ENCODE measurements around the gene CHI3L1.
"Not testable (repeated sequence)": the region's sequence is repeated elsewhere in the genome, so short reads cannot be mapped to it uniquely, and the experiment has no call there.

The CHI3L1 gene

DNA sequence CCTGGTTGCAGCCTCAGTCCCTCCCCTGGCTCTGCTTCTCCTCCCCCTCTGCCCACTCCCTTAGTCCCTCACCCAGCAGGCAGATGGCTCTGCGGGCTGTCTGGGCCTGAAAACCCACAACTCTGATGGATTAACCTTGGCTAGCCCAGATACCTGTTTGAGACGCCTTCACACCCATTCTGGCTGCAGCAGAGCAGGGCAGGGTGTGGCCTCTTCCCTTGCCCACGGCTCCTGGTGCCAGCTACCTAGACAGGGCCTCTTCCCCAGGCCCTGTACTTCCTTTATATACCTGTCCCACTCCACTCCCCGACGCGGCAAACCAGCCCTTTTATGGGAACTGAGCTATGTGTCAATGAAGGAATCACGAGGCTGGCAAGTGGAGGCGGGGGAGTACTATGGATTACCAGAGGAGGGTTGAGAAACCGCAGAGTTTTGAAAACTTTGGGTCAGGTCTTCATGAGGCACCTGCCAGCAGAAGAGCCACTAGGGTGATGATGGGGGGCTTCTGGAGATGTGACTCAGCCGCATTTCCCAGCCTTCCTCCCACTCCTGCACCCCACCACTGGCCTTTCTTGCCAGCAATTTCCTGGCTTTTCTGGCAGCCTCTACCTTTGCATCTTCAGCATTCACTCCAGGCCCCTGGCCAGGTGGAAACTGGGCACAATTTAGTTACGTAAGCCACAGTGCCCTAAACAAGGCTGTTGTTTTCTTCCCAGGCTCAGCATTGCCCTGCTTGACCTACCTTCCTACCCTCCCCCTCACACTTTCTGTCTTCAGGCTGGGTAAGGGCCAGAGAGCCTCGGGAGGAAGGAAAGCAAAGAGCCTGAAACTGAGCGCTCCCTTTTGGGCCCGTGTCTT, at the start of gene CHI3L1:
Gene CHI3L1, minus strand, starts transcription at position 259 of the 858 bp plus-strand sequence. Its CDS starts 81 bp downstream, at position 178.
- no peak for FAIRE-seq

DNA sequence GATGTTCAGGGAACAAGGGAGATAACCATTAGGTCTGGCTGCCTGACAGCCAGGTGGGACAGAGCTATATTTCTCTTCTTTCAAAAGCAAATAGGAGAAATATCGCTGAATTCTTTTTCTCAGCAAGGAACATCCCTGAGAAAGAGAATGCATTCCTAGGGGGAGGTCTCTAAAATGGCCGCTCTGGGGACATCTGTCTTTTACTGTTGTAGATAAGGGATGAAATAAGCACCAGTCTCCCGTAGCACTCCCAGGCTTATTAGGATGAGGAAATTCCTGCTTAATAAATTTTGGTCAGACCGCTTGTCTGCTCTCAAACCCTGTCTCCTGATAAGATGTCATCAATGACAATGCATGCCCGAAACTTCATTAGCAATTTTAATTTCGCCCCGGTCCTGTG, 48.4 kb upstream of the CHI3L1 start:
- not testable (repeated sequence) for FAIRE-seq

GRCh38 chr1:203229471-203230135, 43.1 kb upstream of the CHI3L1 start, which contains the start of gene CHIT1:
TSS of gene CHIT1 (minus strand) at chr1:203229673. CDS start at chr1:203229636, 37 bp downstream.
- FAIRE-seq, result no peak

DNA sequence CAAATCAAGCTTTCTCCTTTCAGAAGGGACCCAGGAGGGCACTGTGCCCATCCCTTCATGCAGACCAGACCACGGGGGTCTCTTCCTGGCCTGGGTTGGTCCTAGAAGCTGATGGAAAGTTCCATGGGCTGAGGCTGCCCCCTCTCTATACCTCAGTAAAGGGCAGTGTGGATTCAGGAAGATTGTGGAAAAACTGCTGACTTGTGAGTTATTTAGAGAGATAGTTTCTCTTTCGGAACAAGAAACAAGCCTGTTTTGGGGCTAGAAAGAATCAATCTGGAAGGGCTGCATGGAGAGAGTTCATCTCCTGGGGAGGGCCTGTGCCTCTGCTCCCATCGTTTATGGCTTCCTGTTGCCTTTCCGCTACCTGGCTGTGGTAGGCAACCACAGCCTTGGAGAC, 42.2 kb upstream of the CHI3L1 start:
- FAIRE-seq, result no peak

DNA sequence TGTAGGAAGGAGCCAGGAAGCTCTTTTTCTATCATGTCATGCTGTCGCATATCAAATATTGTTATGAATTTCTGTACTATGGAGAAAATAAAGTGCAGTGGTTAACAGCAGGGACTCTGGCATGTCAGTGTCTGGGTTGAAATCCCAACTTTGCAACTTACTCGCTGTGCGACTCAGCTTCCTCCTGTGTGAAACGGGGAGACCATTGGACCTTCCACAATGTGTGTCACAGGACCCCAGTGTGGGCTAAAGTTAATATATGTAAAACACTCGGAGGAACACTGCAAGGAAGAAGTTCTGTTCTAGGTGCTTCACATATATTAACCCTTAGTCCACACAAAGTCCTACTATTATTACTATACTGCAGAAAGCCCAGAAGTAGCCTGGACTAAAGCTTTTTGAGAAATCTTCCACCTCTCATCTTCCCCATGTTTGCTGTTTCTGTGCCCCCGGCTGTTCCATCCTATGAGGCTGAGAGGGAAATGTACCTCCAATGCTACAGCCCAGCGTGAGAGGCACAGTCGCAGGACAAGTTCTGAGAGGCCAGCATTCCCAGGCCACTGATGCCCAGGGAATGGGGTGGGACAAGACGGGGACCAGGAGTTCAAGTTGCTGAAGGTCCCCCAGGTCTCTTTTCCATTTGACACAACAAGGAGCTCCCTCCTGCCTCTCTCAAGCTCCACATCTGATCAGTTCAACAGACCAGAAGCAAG, 41.0 kb upstream of the CHI3L1 start:
- no peak for FAIRE-seq

- no peak for FAIRE-seq
These were observed 38.6 kb upstream of the CHI3L1 start for GRCh38 chr1:203225071-203225470.

GRCh38 chr1:203223012-203223775, 36.7 kb upstream of the CHI3L1 start:
- no peak for FAIRE-seq

DNA sequence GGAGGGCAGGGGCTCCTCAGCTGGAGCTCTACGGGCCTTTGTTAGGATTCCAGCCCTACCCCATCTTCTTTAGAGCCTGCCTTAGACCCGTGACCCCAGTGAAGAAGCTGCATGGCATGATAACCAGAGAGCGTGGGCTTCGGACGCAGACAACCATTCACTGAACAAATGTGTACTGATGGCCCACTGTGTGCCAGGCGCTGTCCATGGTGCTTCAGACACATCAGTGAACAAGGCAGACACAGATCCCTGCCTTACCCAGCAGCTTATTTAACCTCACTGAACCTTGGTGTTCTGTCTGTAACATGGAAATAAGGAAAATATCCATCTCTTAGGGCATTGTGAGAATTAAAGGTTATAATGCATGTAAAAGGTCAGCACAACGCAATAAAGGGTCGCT, 33.4 kb upstream of the CHI3L1 start:
- FAIRE-seq, result no peak

DNA sequence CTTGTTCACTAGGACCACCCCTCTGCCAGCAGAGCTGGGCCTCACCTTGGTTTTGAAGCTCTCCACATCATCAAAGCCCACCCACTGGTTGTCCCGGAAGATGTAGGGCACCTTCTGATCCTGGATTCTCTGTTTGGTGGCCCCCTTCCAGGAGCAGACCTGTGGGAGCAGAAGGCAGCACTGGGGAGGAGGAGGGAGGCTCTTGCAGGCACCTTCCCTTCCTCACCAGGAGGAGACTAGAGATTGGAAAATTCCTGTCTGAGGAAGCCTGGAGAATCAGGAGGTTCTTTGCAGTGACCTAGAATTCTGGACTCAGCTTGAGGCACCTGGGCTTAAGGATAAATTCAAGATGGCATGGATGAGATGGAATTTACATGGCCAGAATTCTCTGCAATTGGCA, 32.7 kb upstream of the CHI3L1 start:
- FAIRE-seq, result no peak

DNA sequence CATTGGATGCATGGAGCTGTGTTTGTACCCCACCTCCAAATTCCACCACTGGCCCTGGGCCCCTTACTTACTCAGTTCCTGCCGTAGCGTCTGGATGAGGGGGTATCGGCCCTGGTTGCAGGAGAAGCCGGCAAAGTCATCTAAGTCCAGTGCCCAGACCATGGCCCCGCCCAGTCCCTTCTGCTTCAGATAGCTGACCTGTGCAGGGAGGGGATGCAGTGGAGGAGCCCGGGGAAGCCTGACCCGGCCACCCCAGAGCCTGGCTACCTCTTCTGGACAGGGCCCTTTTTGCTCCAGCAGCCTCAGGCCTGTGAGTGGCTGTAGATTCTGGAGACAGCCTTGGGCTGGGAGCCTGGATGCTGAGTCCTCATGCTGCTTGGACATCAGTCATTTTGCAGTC, 31.2 kb upstream of the CHI3L1 start:
- FAIRE-seq, result no peak

DNA sequence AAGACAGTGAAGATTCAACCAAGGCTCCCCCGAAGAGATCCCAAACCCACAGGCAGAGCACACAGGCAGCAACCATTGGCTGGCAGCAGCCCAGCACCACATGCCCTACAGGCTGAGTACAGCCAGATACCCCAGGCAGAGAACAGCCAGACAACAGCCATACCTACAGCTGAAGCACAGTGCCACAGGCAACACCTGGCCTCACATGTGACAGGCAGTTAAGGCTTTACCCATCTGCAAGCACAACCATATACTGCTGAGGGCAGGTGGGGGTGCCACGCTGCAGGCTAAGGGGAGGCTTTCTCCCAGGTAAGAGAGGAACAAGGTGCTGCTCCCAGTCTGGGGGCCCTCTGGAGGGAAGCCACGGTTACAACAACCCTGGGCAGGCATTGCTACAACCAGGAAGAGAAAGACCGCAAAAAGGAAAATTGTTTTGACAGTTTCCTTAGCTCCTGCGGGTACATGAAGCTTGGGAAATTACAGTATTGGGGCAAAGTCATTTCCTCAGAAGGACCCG, 30.7 kb upstream of the CHI3L1 start:
- no peak for FAIRE-seq

GRCh38 chr1:203216274-203217138, 30.0 kb upstream of the CHI3L1 start:
- FAIRE-seq, result no peak

DNA sequence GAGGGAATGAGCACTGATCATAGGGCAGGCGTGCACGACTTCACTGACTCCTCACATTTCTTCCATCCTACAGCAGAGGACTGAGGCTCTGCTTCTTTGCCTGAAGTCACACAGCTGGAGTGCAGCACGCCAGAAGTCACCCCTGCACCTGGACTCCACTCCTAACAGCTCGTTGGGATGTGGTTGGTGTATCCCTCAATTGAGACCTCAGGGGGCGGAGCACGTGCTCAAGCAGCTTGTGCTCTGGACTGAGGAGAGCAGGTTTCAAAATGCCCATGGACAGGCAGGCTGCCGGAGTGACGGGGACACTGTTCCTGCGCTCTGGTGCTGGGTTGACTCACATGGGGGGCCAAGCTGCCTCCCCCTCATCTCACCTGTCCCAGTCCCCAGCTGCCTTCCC, 29.1 kb upstream of the CHI3L1 start:
- FAIRE-seq, result no peak

DNA sequence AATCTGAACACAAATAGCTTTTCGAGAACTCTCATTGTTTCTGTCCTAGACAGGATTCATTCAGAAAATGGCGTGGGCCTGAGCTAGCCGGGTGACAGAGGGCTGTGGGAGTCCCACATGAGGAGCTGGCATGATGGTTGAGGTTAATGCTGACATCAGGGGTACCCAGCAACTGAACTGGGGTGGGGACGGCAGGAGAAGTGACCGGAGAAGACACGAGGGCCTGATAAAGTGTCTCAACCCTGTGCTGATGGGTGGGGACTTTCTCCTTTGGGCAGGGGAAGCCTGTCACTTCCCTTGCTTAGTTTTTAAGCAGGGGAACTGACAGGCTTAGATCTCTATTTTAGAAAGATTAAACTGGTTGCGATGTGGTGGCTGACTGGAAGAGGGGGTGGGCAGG, 28.4 kb upstream of the CHI3L1 start:
- FAIRE-seq, result no peak

- no peak for FAIRE-seq
These were observed 26.6 kb upstream of the CHI3L1 start for GRCh38 chr1:203213126-203213525.

- no peak for FAIRE-seq
These were observed 25.3 kb upstream of the CHI3L1 start for GRCh38 chr1:203211812-203212211.

DNA sequence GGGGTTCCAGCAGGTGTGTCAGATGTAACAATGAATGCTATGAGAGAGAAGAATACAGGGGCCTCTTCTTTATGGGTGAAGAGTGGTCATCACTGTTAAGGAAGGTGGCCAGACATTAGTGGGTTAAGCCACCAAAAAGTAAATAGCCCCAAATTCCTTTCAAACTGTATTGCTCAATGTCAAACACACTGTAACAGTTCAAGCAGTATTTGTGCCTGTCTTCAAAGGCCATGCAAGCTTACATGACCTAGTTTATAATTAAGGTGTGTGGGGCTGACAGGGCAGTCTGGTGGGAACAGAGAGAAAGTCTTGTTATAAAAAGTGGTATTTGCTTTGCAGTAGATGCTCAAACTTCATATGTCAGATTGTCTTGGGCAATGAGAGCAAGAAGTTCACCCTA, 24.5 kb upstream of the CHI3L1 start:
- FAIRE-seq, result no peak

DNA sequence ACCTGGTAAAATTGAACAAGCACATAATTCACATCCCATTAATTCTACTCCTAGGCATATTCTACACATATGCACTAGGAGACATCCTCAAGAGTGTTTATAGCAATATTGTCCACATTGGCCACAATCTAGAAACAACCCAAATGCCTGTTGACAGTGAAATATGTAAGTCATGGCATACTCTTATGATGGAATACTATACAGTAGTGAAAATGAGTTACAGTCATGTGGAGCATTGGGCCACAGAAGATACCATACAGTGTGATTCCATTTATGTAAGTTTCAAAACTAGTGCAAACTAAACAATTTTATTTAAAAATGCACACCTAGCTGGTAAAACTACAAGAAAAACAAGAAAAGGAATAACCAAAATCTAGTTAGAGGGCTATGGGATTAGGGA, 23.8 kb upstream of the CHI3L1 start:
- FAIRE-seq, result no peak

- no peak for FAIRE-seq
These were observed 21.7 kb upstream of the CHI3L1 start for GRCh38 chr1:203208181-203208580.

DNA sequence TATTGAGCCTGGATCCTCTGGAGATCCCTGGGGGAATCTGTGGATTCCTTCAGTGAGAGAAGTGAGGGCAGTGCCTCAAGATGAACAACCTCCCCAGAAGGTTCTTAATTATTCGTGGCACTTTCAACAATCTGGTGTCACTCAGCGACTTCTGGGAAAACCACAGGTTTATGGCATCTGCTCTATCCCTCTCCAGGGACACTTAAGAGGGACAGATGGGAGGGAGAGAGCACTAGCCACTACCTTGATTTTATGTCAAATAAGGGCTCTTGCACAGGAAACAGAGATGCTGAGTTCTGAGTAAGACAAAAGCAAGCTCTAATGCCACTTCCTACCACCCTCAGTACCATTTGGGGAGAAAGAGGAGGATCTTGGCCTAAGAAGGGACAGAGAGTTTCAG, 21.2 kb upstream of the CHI3L1 start:
- FAIRE-seq, result no peak

GRCh38 chr1:203206129-203206687, 19.7 kb upstream of the CHI3L1 start:
- no peak for FAIRE-seq
